HT1080 (cell line): ENCODE data around the gene SCYL2. TPM values are rescaled to one million over a fixed set of nuclear protein-coding genes. Genes with fewer than 3 reads are reported as not detected.
"Not testable (repeated sequence)": the region's sequence is repeated elsewhere in the genome, so short reads cannot be mapped to it uniquely, and the experiment has no call there.

Source experiments
- DNase-seq: peaks from one replicate; pipeline ENCODE4 v3.0.0-alpha.2; 2015; ENCODE audit warnings: low read depth
- total RNA-seq: library from RNA; depleted of rRNA; stranded (reverse); fragments of >200 nt; shearing (Covaris generic); gene quantifications from 2 replicates; pipeline ENCODE4 v1.2.3, GENCODE V29; 2014

The SCYL2 gene
- total RNA-seq, 1 experiment from 2014 or later = 23.6 TPM

GRCh38 chr12:100311317-100311716, 44.3 kb downstream of the SCYL2 start:
- no peak for DNase-seq

GRCh38 chr12:100317371-100317770, 50.4 kb downstream of the SCYL2 start:
- no peak for DNase-seq

- no peak for DNase-seq
Measured at GRCh38 chr12:100324498-100324897, 57.5 kb downstream of the SCYL2 start.

GRCh38 chr12:100326208-100326607, 59.2 kb downstream of the SCYL2 start:
- DNase-seq = no peak

- no peak for DNase-seq
Measured at GRCh38 chr12:100329800-100330199, 62.8 kb downstream of the SCYL2 start.

GRCh38 chr12:100331871-100332270, 64.9 kb downstream of the SCYL2 start:
- DNase-seq = no peak

GRCh38 chr12:100332852-100333251, 65.9 kb downstream of the SCYL2 start:
- no peak for DNase-seq

- DNase-seq = no peak
Measured at GRCh38 chr12:100337299-100337698, 70.3 kb downstream of the SCYL2 start.

- no peak for DNase-seq
Measured at GRCh38 chr12:100337727-100338126, 70.8 kb downstream of the SCYL2 start.

- no peak for DNase-seq
Measured at GRCh38 chr12:100339071-100339470, 72.1 kb downstream of the SCYL2 start.

GRCh38 chr12:100342897-100343296, 75.9 kb downstream of the SCYL2 start:
- not testable (repeated sequence) for DNase-seq

- DNase-seq = not testable (repeated sequence)
Measured at GRCh38 chr12:100344351-100344750, 77.4 kb downstream of the SCYL2 start.

GRCh38 chr12:100345020-100345767, 78.2 kb downstream of the SCYL2 start:
- DNase-seq = no peak

- DNase-seq = peak; percentile 36
Measured at GRCh38 chr12:100346660-100347059, 79.7 kb downstream of the SCYL2 start.

GRCh38 chr12:100348657-100349454, 81.9 kb downstream of the SCYL2 start:
- peak; percentile 18 for DNase-seq

GRCh38 chr12:100356644-100357223, 89.8 kb downstream of the SCYL2 start, which contains the start of gene SLC17A8:
TSS of gene SLC17A8 (plus strand) at chr12:100357074. CDS start at chr12:100357392, 318 bp downstream.
- no peak for DNase-seq

GRCh38 chr12:100359248-100359647, 92.3 kb downstream of the SCYL2 start:
- no peak for DNase-seq

- DNase-seq = no peak
Measured at GRCh38 chr12:100359822-100360221, 92.8 kb downstream of the SCYL2 start.

GRCh38 chr12:100360450-100360849, 93.5 kb downstream of the SCYL2 start:
- DNase-seq = no peak

GRCh38 chr12:100364324-100364723, 97.3 kb downstream of the SCYL2 start:
- DNase-seq = no peak

- DNase-seq = no peak
Measured at GRCh38 chr12:100365411-100365810, 98.4 kb downstream of the SCYL2 start.

- DNase-seq = no peak
Measured at GRCh38 chr12:100368066-100368465, 101.1 kb downstream of the SCYL2 start.
